H1 (cell line): ENCODE measurements around the gene GNB3. TPM values are rescaled to one million over a fixed set of nuclear protein-coding genes. Genes with fewer than 3 reads are reported as not detected.

Experiments
- CEBPB ChIP-seq: IDR thresholded peaks from 2 replicates; pipeline ENCODE4 v1.6.1; 2012; ENCODE audit warnings: low read depth, low read length
- CHD7 ChIP-seq: fragments of 300-600 bp; sonication (generic); IDR thresholded peaks from 2 replicates; pipeline ENCODE4 v1.7.1; 2012; ENCODE audit warnings: low read length, moderate library complexity, mild to moderate bottlenecking, inconsistent platforms; ENCODE audit not compliant: insufficient replicate concordance
- EGR1 ChIP-seq: IDR thresholded peaks from 2 replicates; pipeline ENCODE4 v1.6.1; 2011; ENCODE audit warnings: low read depth, low read length, borderline replicate concordance
- JUND ChIP-seq: IDR thresholded peaks from 2 replicates; pipeline ENCODE4 v1.6.1; 2011; ENCODE audit warnings: mild to moderate bottlenecking, improper control_type of control experiment, low read length
- POLR2AphosphoS5 ChIP-seq: IDR thresholded peaks from 2 replicates; pipeline ENCODE4 v1.6.1; 2011; ENCODE audit warnings: low read depth, low read length
- POU5F1 ChIP-seq: IDR thresholded peaks from 2 replicates; pipeline ENCODE4 v1.6.1; 2011; ENCODE audit warnings: low read depth, mild to moderate bottlenecking, low read length, moderate library complexity
- RAD21 ChIP-seq, 2 experiments: IDR thresholded peaks in 1 of 2; conservative IDR thresholded peaks in 1 of 2; 2 replicates each; pipeline ENCODE4 v1.6.1; 2011; ENCODE audit warnings: low read depth in 2 of 2, low read length in 2 of 2, improper control_type of control experiment in 1 of 2, inconsistent platforms in 1 of 2, mild to moderate bottlenecking in 1 of 2, moderate library complexity in 1 of 2
- ZNF274 ChIP-seq: IDR thresholded peaks from 2 replicates; pipeline ENCODE4 v1.7.0; 2012; ENCODE audit warnings: low read length, borderline replicate concordance; ENCODE audit errors: extremely low read depth
- polyA plus RNA-seq, 7 experiments: library from polyadenylated mRNA; depleted of rRNA in 3 of 7; stranded (reverse) in 5 of 7; unstranded in 2 of 7; fragments of >200 nt in 5 of 7; fragments of 200-250 nt in 2 of 7; gene quantifications; 1 replicate in 5 of 7; 2 replicates in 1 of 7; 4 replicates in 1 of 7; pipeline versions ENCODE4 v1.2.1 to v1.2.3, GENCODE V29; 2011 to 2013; ENCODE audit warnings: missing spikeins in 2 of 7, mixed read lengths in 2 of 7
- total RNA-seq: library from RNA; stranded (reverse); fragmentation: NEBNext Ultra II Directional; extraction: Animal tissue kit (Norgen Biotek cat#: 25700); gene quantifications from 2 replicates; pipeline ENCODE4 v1.2.1, GENCODE V29; 2021

GNB3 gene
- total and polyA plus RNA-seq, 2 of the 8 experiments (the other 6 are each of a cell fraction or from before 2014, with no cell fraction given): 9.9 TPM

- TF ChIP-seq EGR1 (no peak), JUND (no peak), CHD7 (no peak), POLR2AphosphoS5 (no peak), ZNF274 (no peak), POU5F1 (no peak), RAD21 (IDR thresholded peaks at IDR 0.05 in 1 of 2, conservative IDR thresholded peaks at IDR 0.05 in 1 of 2; ENCODE audit: low read depth in 2 of 2, low read length in 2 of 2) (no peak), CEBPB (no peak)
These were observed 13.3 kb downstream of the GNB3 start (continued) for GRCh38 chr12:6854036-6854435.
